GM21390 (cell line): Measurements from ENCODE around the gene CAMK2D.
A peak's percentile ranks its signal among the peaks of the same experiment; 100 is the strongest.

Experiments
- ATAC-seq: cut with Tn5 transposase; IDR thresholded peaks from one replicate; pipeline ENCODE4 v1.9.1; 2021; ENCODE audit not compliant: unreplicated experiment

Gene CAMK2D

GRCh38 chr4:113537628-113538027, 223.9 kb downstream of the CAMK2D start:
- ATAC-seq = no peak

GRCh38 chr4:113537203-113537602, 224.3 kb downstream of the CAMK2D start:
- ATAC-seq = no peak

DNA sequence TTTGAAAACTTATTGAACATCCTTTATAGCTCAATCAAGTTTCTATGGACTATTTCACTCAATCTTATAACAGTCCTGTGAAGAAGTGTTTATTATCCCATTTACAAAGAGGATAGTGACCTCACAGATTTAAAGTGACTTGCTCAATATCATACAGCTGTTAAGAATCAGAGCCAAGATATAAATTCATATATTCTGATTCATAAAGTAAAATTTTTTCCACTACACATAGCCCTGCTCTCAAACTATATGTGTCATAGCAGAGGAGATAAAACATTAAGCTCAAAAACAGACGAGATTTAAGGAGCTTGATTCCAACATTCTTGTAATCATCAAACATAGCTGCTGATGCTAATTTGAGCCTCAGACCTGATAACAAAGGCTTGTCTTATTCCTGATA, 226.8 kb downstream of the CAMK2D start:
- ATAC-seq = no peak

DNA sequence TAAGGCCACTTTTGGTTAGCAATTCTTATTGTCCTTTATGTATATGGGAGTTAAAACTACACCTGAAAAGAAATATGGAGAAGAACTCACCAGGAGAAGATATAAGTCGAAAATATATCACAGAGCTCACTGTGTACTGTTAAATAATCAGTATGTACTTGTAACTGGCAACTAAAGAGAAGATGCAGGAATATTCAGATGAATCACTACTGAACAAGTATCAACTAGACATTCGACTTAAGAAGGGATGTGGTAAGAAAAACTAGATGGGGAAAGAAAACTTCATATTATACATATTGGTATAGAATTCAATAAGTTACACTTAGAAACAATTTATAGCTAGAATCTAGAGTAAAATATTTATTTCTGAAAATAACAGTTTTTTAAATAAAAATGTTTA, 230.0 kb downstream of the CAMK2D start:
- ATAC-seq = no peak

DNA sequence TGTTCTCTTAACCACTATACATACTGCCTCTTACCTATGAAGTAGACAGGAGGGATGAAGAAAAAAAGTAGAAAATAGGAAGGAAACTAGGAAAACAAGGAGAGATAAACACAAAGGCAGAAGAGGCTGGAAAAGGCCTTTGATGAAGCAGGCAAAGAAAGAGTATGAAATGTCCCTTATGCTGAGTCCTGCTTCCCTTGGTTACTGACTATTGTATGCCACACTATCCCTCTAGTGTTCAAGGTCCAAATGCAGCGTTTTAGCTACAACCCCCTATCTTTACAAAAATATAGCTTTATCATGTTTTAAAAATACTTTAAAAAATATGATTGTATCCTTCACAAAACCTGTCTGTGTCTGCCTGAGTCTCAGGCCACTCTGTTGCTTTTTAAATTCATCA, 233.1 kb downstream of the CAMK2D start:
- no peak for ATAC-seq

DNA sequence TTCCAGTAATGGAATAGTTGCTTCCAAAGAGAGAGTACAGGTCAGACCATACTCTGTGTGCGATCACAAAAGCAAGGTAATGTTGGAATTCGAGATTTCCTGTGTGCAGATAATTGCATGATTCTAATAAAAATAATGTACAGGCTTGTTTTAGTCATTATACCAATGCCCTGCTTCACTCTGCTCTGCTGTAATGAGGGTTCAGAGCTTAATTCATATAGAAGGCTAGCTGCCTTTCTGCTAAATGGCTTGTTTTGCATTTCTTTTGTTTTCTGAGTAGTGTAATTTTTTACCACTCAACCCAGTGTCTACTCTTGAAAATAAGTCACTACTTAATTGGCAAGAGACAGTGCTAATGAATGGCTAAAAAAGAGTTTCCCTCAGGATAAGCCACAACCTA, 236.0 kb downstream of the CAMK2D start:
- ATAC-seq = no peak

DNA sequence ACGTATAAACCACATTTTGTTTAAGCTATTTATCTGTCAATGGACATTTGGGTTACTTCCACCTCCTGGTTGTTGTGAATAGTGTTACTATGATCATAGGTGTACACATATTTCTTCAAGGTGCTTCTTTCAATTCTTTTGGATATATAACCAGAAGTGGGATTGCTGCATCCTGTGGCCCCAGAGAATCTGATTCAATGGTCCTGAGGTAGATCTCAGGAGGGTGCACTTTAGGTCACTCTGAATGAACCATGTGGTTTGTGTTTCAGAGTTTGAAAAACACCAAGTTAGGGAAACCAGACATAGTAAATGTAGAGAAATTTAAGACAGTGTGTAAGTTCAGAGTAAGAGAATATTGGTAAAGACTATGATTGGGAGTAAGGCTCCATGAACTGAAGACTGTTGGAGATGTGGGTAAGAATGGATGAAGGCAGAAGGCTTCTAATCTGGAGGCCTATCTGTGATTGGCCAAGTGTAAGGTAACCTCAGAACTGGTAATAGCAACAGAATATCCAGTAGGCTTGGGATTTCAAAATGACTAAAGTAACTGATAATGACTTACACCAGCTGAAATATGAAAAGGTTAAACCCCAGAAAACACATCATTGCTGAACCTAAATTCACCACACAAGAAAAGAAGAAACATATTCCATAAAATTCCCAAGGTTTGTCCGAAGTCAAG, 236.9 kb downstream of the CAMK2D start:
- peak; percentile 41 for ATAC-seq

DNA sequence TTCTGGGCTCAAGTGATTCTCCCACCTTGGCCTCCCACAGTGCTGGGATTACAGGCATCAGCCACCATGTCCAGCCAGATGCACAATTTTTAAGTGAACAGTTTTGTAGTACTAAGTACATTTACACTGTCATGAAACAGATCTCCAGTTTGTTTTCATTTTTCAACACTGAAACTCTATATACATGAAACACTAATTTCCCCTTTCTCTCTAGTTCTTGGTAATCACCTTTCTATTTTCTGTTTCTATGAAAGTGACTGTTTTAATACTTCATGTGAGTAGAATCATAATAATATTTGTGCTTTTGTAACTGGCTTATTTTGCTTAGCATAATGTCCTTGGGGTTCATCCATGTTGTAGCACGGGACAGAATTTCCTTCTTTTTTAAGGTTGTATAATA, 237.4 kb downstream of the CAMK2D start:
- ATAC-seq = peak; percentile 97

GRCh38 chr4:113522433-113522832, 239.1 kb downstream of the CAMK2D start:
- ATAC-seq = no peak

DNA sequence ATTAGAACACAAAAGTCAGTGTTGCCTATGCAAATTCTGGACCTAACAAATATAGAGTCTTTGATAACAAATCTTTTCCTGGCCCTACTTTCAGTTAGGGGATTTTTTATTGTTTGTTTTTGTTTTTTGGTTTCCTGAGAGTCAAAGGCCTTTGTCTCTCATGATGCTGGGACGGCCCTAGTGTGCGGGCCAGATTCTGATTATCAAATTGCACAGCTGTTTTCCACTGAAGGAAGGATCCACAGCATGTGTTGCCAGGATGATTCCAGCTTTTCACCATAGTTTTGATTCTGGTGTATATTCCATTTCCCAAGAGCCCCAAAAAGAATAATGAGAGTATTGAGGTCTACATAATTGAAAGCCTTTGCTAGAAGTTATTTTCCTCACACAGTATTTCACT, 248.2 kb downstream of the CAMK2D start:
- ATAC-seq = no peak

- ATAC-seq = no peak
Observed at GRCh38 chr4:113512880-113513279, 248.7 kb downstream of the CAMK2D start.

GRCh38 chr4:113511944-113512343, 249.6 kb downstream of the CAMK2D start:
- ATAC-seq = no peak

GRCh38 chr4:113509851-113510250, 251.7 kb downstream of the CAMK2D start:
- no peak for ATAC-seq

GRCh38 chr4:113505044-113505443, 256.5 kb downstream of the CAMK2D start:
- no peak for ATAC-seq

DNA sequence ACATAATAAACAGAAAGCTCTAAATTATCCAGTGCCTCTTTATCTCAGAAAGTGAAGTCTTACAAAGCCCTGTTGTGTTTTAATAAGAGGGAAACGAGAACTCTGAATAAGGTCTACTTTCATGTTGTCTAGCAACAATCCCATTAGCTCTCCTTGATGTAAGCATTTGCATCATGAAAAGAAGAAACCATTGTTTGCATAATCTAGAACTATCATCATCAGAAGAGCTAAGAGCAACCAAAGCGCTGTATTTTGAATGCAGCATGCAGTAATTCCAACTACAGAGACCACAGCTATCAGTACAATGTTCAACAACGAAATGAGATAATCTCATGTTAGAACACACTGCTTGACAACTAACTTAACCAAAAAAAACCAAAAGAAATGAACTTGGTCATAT, 257.1 kb downstream of the CAMK2D start:
- ATAC-seq = no peak

DNA sequence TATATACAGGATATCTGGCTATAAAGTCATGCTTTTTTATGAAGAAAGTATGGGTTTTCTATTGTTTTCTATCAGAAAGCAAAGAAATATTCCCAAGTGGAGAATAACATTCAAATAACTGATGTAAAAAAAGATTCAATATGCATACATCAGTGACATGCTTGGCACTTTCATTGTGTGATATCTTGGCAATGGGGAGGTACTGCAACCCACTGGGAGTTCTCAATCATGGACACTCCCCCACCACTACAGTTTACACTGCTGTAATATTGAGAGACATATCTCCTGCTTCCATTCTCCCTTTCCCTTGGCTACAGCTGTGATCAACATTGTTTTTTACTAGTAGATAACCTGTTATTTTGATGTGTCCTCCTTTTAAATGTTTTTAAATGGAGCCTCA, 257.8 kb downstream of the CAMK2D start:
- no peak for ATAC-seq

GRCh38 chr4:113502906-113503305, 258.6 kb downstream of the CAMK2D start:
- no peak for ATAC-seq

DNA sequence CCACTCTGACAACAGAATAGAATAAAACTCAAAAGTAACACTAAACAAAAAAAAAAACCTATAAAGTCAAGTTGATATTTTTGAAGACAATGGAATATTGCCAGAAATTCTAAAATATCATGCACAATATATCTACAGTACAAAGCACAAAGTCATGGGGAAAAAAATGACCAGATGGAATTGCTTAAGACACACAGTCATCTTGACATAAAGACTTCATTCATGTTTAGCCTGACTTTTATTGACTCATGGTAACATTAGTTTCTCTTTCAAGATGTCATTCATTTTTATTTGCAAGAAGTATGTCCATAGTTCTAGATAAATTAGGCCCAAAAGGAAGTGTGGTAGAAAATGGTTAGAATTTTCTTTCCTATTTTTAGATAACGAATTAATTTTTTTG, 259.1 kb downstream of the CAMK2D start:
- ATAC-seq = no peak

GRCh38 chr4:113500424-113500823, 261.1 kb downstream of the CAMK2D start:
- no peak for ATAC-seq

DNA sequence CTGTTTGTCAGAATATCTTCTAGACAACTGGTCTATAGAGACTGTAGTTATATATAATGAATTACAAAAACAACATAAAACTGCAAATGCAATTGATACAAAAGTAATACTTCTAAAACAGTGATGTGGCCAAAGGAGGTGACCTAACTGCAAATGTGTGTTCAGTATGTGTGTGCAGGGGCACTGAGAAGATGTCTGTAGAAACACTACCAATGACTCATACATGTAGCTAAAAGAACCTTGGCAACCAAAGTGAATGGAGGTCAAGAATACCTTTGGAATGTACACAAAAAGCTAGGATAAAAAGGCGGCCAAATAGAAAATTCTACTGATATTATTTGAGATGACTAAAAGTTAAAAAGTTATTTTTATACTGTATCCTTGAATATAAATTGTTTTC, 261.8 kb downstream of the CAMK2D start:
- ATAC-seq = no peak

DNA sequence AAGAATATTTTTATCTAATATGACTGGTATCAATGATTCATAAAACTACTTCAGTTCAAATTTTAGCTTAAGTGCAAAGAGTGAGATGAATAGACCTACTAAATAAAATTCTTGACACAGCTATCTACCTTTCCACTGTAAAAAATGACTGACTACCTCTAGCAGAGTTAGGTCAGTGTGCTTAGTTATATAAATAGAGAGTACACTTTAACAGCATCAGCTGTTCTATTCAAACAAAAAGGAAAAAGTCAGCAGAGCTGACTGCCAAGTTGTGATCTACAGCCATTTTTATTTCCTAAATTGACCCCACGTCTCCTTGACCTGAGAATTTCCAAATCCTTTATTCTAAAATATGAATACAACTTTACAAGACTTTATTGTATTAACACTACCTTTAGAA, 262.4 kb downstream of the CAMK2D start:
- ATAC-seq = no peak

GRCh38 chr4:113497154-113497884, 264.2 kb downstream of the CAMK2D start:
- no peak for ATAC-seq

- no peak for ATAC-seq
Observed at GRCh38 chr4:113496698-113497097, 264.8 kb downstream of the CAMK2D start.
